Vagina (tissue), 2 donors: ENCODE data around the gene RTL1. TPM values are rescaled to one million over a fixed set of nuclear protein-coding genes. Genes with fewer than 3 reads are reported as not detected.

ENCODE experiments used
- DNase-seq, 2 donors: peaks; one replicate each; pipeline ENCODE4 v3.0.0-alpha.2; 2017; ENCODE audit errors: extremely low spot score in 2 of 2
- H3K27ac ChIP-seq: fragments of 200-600 bp; sonication (generic); one replicate; pipeline ENCODE4 v1.5.1; 2019
- H3K27me3 ChIP-seq: fragments of 200-600 bp; sonication (generic); one replicate; pipeline ENCODE4 v1.5.1; 2019
- H3K36me3 ChIP-seq, 2 donors: fragments of 200-600 bp; sonication (generic); one replicate each; pipeline ENCODE4 v1.5.1; 2017 to 2019
- H3K4me1 ChIP-seq: fragments of 200-600 bp; sonication (generic); one replicate; pipeline ENCODE4 v1.5.1; 2019
- H3K4me3 ChIP-seq, 2 donors: fragments of 200-600 bp; sonication (generic); 1 replicate in 1 of 2; 2 replicates in 1 of 2; pipeline ENCODE4 v1.5.1; 2016 to 2019
- H3K9me3 ChIP-seq: fragments of 200-600 bp; sonication (generic); one replicate; pipeline ENCODE4 v1.5.1; 2019
- CTCF ChIP-seq, 3 experiments: fragments of 450-650 bp in 2 of 3; fragments of 200-600 bp in 1 of 3; sonication (generic) in 1 of 3; IDR thresholded peaks; one replicate each; pipeline ENCODE4 v1.5.1; 2017 to 2019; ENCODE audit warnings: antibody characterized with exemption in 3 of 3, mild to moderate bottlenecking in 2 of 3, moderate library complexity in 2 of 3
- POLR2A ChIP-seq, 2 donors: fragments of 450-650 bp; IDR thresholded peaks; one replicate each; pipeline ENCODE4 v1.6.1; 2017; ENCODE audit warnings: antibody characterized with exemption in 2 of 2, mild to moderate bottlenecking in 2 of 2, moderate library complexity in 2 of 2
- POLR2AphosphoS5 ChIP-seq, 2 donors: sonication (generic); formaldehyde crosslinking; IDR thresholded peaks; one replicate each; pipeline ENCODE4 v1.9.0; 2017; ENCODE audit warnings: antibody characterized with exemption in 2 of 2, mild to moderate bottlenecking in 2 of 2, low read depth in 1 of 2; ENCODE audit not compliant: insufficient read depth in 1 of 2
- intact Hi-C: fragments of 100-400 bp; cut with DNase I; formaldehyde crosslinking; loops from one replicate; pipeline ENCODE4 v1.15.1; 2023
- microRNA counts, 2 donors: library from miRNA; unstranded; fragments of <30 nt; microRNA quantifications; one replicate each; lab custom pipeline; 2016 to 2017
- microRNA-seq: library from miRNA; unstranded; fragments of <30 nt; microRNA quantifications from one replicate; pipeline ENCODE4, GENCODE V29; 2017; ENCODE audit warnings: borderline number of aligned reads, borderline replicate concordance
- small RNA-seq: library from RNA; depleted of rRNA; stranded (forward); fragments of <200 nt; gene quantifications from one replicate; pipeline ENCODE3, GENCODE V24; 2016
- total RNA-seq: library from RNA; depleted of rRNA; stranded (reverse); fragments of >200 nt; gene quantifications from one replicate; pipeline ENCODE4 v1.2.3, GENCODE V29; 2016

RTL1 gene
- total RNA-seq, 1 donor from 2014 or later, result not detected

GRCh38 chr14:100834082-100834793 is 69.3 kb downstream of the RTL1 start:
- DNase-seq, result no peak
- intact Hi-C loops, result no loop called here
- Histone ChIP-seq H3K27ac (no peak overlapping the region), H3K9me3 (no peaks in the 10 kb centered on the region), H3K27me3 (no peaks in the 10 kb centered on the region), H3K4me1 (peaks cover 9% of the 10 kb centered on the region), H3K4me3 (no peak overlapping the region), H3K36me3 (no peaks in the 10 kb centered on the region)
- TF ChIP-seq CTCF (IDR thresholded peaks at IDR 0.05), result no peak
- TF ChIP-seq POLR2A (IDR thresholded peaks at IDR 0.05), result no peak
- no peak for TF ChIP-seq POLR2AphosphoS5 (IDR thresholded peaks at IDR 0.05; ENCODE audit: insufficient read depth in 1 of 2, low read depth in 1 of 2)

- intact Hi-C loops, result no loop called here
- no peaks in the 10 kb centered on the region for H3K36me3 ChIP-seq
- no peaks in the 10 kb centered on the region for H3K9me3 ChIP-seq
- no peaks in the 10 kb centered on the region for H3K27me3 ChIP-seq
- DNase-seq, result no peak
- no peaks in the 10 kb centered on the region for H3K4me1 ChIP-seq
- H3K4me3 ChIP-seq, result no peak overlapping the region
- TF ChIP-seq CTCF (IDR thresholded peaks at IDR 0.05) (no peak), POLR2AphosphoS5 (IDR thresholded peaks at IDR 0.05; ENCODE audit: insufficient read depth in 1 of 2, low read depth in 1 of 2) (no peak), POLR2A (IDR thresholded peaks at IDR 0.05) (no peak)
- no peak overlapping the region for H3K27ac ChIP-seq
Observed at GRCh38 chr14:100832311-100832960, 71.1 kb downstream of the RTL1 start.

GRCh38 chr14:100830681-100831080 is 72.8 kb downstream of the RTL1 start:
- Histone ChIP-seq H3K27ac (no peak overlapping the region), H3K4me1 (no peaks in the 10 kb centered on the region), H3K9me3 (no peaks in the 10 kb centered on the region), H3K36me3 (no peaks in the 10 kb centered on the region), H3K4me3 (no peak overlapping the region), H3K27me3 (no peaks in the 10 kb centered on the region)
- intact Hi-C loops, result no loop called here
- DNase-seq, result no peak
- TF ChIP-seq CTCF (IDR thresholded peaks at IDR 0.05) (no peak), POLR2A (IDR thresholded peaks at IDR 0.05) (no peak), POLR2AphosphoS5 (IDR thresholded peaks at IDR 0.05; ENCODE audit: insufficient read depth in 1 of 2, low read depth in 1 of 2) (no peak)

MicroRNAs encoded within 50 kb of the gene (microRNA counts, 767-probe panel; counts per million panel counts)
- 3,783 to 4,630 counts per million in 2 donors for microRNA hsa-miR-127-3p (lab: Ali Mortazavi, UCI)
- 238 to 261 counts per million in 2 donors for microRNA hsa-miR-127-5p (lab: Ali Mortazavi, UCI)
- microRNA hsa-miR-136-5p (lab: Ali Mortazavi, UCI), result 238 to 261 counts per million in 2 donors
- microRNA hsa-miR-337-3p (lab: Ali Mortazavi, UCI), result 238 to 2,128 counts per million in 2 donors
- microRNA hsa-miR-337-5p (lab: Ali Mortazavi, UCI), result 3,492 to 3,510 counts per million in 2 donors
- microRNA hsa-miR-370 (lab: Ali Mortazavi, UCI), result 238 to 1,705 counts per million in 2 donors
- microRNA hsa-miR-431-5p (lab: Ali Mortazavi, UCI), result 238 to 261 counts per million in 2 donors
- 238 to 261 counts per million in 2 donors for microRNA hsa-miR-432-5p (lab: Ali Mortazavi, UCI)
- 238 to 2,751 counts per million in 2 donors for microRNA hsa-miR-433 (lab: Ali Mortazavi, UCI)
- 238 to 261 counts per million in 2 donors for microRNA hsa-miR-493-3p (lab: Ali Mortazavi, UCI)
- microRNA hsa-miR-665 (lab: Ali Mortazavi, UCI), result 238 to 261 counts per million in 2 donors
- 238 to 261 counts per million in 2 donors for microRNA hsa-miR-770-5p (lab: Ali Mortazavi, UCI)

Small RNAs within 50 kb of the gene (microRNA-seq; reads per million reads assigned to microRNA genes)
- gene MIR127 (886 reads per million, percentile 77 among the genes with 10 or more reads in this experiment), gene MIR136 (12.4 reads per million, percentile 25 among the genes with 10 or more reads in this experiment), gene MIR337 (238 reads per million, percentile 62 among the genes with 10 or more reads in this experiment), gene MIR370 (16.8 reads per million, percentile 29 among the genes with 10 or more reads in this experiment), gene MIR431 (7.2 reads per million, percentile 15 among the genes with 10 or more reads in this experiment), gene MIR432 (47.4 reads per million, percentile 42 among the genes with 10 or more reads in this experiment), gene MIR433 (31.1 reads per million, percentile 38 among the genes with 10 or more reads in this experiment), gene MIR493 (91.9 reads per million, percentile 51 among the genes with 10 or more reads in this experiment), gene MIR665 (not detected)

Small RNAs within 50 kb of the gene (small RNA-seq; reads per million reads assigned to genes)
- gene MIR127 (not detected), gene MIR136 (not detected), gene MIR337 (2.8 reads per million, percentile 73 among the genes with 10 or more reads in this experiment), gene MIR370 (2.4 reads per million, percentile 67 among the genes with 10 or more reads in this experiment), gene MIR431 (not detected), gene MIR432 (not detected), gene MIR433 (not detected), gene MIR493 (1.5 reads per million, percentile 42 among the genes with 10 or more reads in this experiment), gene RF02145 (not detected), gene SNORD112 (0.43 reads per million), gene SNORD113-1 (not detected), gene SNORD113-2 (not detected), gene SNORD113-3 (58.7 reads per million, percentile 97 among the genes with 10 or more reads in this experiment), gene SNORD113-4 (13.2 reads per million, percentile 94 among the genes with 10 or more reads in this experiment), gene SNORD113-5 (133 reads per million, percentile 97 among the genes with 10 or more reads in this experiment), gene SNORD113-6 (290 reads per million, percentile 98 among the genes with 10 or more reads in this experiment), gene SNORD113-7 (253 reads per million, percentile 98 among the genes with 10 or more reads in this experiment), gene SNORD113-8 (10,806 reads per million, percentile 100 among the genes with 10 or more reads in this experiment), gene SNORD113-9 (157 reads per million, percentile 97 among the genes with 10 or more reads in this experiment), gene SNORD114-1 (1,644 reads per million, percentile 99 among the genes with 10 or more reads in this experiment), gene SNORD114-2 (not detected), gene SNORD114-3 (1,302 reads per million, percentile 99 among the genes with 10 or more reads in this experiment)

Other genes starting within 250 kb of the RTL1 start
- 8.6 TPM for gene DLK1, start 176.8 kb downstream of the RTL1 start, total RNA-seq
- 126 TPM for gene MEG3, start 77.6 kb downstream of the RTL1 start, total RNA-seq